NK-92 (cell line): ENCODE measurements around the gene SKAP1.

Experiments used
- DNase-seq: peaks from one replicate; lab custom pipeline; 2025; ENCODE audit not compliant: unreplicated experiment; lab: John Stamatoyannopoulos, UW

The SKAP1 gene

DNA sequence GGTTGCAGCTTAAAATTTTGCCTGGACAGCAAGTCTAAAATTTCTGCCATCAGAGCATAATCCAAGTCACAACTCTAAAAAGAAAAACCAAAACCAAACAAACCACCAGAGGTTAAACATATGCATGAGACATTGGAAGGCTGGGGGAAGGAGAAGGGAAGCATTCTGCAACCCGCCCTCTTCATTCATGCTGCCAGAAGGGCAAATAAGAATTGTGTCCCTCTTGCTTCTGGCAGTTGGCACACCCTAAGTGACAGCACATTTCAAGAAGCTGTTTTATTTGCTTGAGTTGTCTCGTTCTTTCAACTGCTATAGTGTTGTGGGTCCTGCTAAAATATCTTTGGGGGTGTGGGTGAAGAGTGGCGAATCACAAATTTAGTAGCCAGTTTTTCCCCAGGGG, 99.6 kb downstream of the SKAP1 start:
- DNase-seq, result no peak

- no peak for DNase-seq
Measured at GRCh38 chr17:48328457-48328856, 101.6 kb downstream of the SKAP1 start.

DNA sequence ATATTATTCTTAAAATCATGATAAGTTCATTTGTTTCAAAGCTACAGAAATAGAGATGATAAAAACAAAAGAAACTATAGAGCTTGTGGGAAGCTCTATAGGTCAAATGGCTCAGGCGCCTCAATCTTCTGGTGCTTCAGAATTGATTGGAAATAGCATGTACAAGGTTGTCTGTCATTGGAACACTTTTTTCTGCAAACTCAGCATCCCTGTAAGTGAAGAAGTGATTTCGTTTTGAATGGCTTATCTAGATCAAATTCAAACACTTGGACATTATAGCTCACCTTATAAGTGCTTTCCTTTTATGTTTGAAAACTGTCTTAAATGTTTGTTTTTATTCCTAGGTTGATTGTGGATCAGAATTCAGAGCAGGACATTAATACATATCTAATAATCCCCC, 103.7 kb downstream of the SKAP1 start:
- DNase-seq, result no peak

DNA sequence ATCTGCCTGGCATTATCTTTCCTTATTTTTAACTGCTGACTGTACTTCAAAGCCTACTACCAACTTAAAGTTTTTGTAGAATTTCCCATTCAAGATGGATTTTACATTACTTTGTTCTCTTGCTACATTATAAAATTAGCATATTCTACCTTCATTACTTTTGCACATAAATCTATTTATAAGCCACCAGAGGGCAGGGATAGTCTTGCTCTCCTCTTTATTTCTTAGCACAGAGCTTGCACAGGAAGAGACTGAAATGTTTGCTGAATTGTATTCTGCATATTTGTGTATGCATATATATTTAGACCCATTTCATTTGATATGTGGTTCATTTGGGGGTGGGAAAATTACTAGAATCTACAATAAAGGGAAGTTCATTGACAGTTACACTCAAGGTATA, 108.0 kb downstream of the SKAP1 start:
- no peak for DNase-seq

- no peak for DNase-seq
Measured at GRCh38 chr17:48317732-48318131, 112.3 kb downstream of the SKAP1 start.

DNA sequence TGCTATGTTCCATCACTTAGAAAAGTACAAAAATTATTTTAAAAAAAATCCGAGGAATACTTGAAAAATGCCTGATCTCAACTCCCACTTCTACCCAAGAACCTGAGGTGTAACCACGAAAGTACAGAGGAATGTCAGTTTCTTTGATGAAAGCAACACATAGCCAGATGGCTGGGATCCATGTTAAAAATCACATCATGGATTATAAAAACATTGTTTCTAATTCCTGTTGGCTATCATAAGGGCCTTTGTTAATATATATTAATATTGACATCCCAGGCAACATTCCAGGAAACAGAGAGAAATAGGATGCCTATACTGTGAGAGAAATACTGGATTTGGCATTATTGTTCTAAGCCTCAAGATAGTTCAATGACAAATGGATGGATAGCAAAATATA, 115.3 kb downstream of the SKAP1 start:
- no peak for DNase-seq

GRCh38 chr17:48313096-48313755, 116.8 kb downstream of the SKAP1 start:
- no peak for DNase-seq

- DNase-seq, result no peak
Measured at GRCh38 chr17:48311324-48311723, 118.7 kb downstream of the SKAP1 start.

GRCh38 chr17:48310748-48311213, 119.2 kb downstream of the SKAP1 start:
- no peak for DNase-seq

- no peak for DNase-seq
Measured at GRCh38 chr17:48308581-48308980, 121.4 kb downstream of the SKAP1 start.

- no peak for DNase-seq
Measured at GRCh38 chr17:48307814-48308411, 122.1 kb downstream of the SKAP1 start.

GRCh38 chr17:48307255-48307654, 122.8 kb downstream of the SKAP1 start:
- DNase-seq, result no peak

DNA sequence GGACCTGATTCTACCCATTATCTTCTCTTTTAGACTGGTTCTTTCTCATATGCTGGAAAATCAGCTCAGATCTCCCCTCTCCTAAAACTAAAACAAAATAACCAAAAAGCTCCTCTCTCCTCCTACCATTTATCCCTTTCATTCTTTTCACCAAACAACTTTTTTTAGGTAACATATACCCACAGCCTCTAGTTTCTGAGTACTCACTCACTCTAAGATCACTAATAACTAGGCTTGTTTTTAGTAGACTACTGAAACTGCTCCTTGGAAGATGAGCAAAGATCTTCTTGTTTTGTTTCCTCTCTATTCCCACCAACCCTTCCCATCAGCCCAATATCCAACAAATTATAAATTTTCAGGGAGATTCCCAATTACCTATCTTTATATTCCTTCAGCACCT, 129.0 kb downstream of the SKAP1 start:
- DNase-seq, result no peak

GRCh38 chr17:48299760-48300159, 130.3 kb downstream of the SKAP1 start:
- no peak for DNase-seq

DNA sequence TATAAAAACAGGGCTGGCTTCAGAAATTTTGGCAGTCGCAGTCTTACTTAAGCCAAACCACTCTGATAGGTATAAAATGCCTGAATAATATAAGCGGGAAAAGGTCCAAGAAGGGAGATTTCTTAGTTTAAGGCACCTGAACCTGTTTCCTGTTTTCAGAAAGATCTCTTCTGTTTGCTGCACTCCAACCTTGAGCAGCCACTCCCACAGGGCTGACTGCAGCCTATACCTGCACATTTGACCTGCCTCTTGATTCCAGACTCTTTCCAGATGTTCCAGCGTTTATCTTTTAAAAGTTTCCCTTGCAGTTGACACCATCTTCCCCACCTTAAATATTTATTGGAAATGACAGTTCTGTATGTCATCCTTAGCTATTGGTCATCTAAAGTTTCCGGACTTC, 132.2 kb downstream of the SKAP1 start:
- DNase-seq, result no peak

DNA sequence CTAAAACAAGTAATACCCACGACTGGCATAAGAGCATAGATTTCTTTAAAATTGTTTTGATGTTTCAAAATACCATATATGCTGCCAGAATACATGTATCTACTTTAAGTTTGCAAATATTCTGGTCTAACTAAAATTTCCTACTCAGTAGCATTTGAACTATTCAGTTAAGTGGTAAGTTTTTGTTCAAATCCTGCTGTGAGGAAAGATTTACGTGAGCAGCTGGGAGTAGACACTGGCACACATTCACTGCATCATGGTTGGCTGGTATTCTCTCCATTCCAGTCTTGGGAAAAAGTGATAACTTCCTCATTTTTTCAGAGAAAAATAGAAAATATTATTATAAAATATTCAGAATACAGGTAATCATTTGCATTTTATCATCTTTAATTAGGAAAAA, 133.6 kb downstream of the SKAP1 start:
- no peak for DNase-seq

DNA sequence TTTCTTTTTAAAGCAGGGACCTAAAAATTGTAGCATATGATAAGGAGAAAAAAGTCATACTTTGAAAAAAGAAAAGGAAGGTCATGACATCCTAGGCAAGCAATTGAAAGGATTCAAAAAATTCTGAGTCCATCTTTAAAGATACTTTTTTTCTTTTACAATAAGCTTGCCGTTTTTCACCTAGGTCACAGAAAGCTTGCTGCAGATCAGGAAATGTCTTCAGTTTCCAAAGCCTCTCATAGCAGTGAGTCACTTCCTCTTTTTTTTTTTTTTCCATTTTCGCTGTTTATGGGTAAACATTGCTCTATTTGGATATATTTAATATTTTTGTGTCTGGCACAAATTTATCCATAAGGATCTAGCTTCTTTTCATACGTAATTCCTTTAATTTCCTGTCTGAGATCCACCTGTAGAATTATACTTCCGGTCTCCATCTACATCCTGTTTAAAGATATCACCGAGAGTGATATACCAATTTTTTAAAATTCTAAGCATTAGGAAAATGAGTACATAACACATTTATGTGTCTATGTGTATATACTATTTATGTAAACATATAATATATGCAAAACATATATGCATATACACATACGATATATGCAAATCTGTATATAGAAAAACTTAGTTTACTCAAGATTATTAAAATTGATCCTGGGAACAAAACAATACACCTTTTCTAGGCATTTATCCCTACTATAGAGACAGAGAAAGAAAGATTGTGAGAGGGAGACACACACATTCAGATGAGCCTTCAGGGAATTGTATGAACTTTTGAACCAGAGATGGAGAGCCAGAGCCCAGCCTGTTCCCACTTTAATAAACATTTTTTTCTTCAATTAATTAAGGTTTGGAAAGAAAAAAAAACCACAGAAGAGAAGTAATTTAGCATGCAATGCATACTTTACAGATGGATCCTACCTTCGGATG, 134.4 kb downstream of the SKAP1 start:
- DNase-seq, result no peak

DNA sequence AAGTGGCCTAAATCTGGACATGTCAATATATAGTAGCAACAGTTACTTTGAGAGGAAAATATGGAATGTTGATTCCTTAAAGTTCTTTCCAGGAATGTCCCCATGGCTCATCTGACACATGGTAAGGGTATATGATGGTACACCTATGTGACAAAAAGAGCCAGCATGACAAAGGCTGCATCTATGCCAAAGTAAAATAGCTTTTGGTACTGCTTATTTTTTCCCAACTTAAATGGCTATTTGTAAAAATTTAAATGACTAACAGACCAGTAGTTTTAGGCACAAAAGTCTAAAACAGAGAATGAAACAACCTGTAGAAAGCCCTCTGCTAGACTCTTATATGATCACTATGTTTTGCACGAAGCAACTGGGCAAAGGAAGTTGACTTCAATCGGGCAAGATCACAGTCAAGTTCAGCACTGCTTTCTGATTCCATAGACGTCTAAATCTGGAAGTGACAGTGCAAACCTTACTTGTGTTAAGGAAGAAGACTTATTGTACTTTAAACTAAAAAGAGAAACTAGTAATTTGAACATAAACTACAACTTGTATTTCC, 135.1 kb downstream of the SKAP1 start:
- no peak for DNase-seq

DNA sequence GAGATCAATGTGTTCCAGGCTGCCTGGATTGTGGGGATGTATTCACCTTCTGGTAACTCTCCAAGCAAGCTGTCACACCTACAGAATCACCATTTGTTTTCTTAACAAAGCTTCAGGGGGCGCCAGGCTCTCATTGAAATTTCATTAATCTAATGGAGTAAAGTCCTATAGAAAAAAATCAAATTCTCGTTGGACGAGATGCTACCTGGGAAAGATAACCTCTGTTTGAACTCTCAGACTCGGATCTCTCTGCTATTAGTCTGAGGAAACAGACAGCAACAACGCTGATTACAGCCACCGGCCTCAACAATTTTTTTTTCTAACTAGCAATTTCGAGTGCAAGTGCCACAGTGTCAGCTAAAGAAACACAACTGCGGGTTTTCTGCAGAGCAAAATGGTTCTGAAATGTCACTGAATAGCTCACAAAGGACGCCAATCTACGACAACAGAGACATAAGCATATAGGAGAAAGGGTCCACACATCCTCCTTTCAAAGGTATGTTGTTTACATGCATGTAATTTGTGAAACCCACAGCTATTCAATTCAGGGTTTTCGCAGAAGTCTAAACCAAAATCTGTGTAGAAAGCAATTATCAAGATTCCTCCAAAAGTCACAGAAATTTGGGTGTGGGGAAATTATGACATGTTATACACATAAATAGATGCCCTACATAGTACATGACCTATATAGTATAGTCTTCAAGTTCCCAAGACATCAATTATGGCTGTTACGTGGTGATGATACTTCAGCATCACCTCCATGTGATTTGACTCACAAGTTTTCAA, 135.8 kb downstream of the SKAP1 start:
- DNase-seq, result no peak

DNA sequence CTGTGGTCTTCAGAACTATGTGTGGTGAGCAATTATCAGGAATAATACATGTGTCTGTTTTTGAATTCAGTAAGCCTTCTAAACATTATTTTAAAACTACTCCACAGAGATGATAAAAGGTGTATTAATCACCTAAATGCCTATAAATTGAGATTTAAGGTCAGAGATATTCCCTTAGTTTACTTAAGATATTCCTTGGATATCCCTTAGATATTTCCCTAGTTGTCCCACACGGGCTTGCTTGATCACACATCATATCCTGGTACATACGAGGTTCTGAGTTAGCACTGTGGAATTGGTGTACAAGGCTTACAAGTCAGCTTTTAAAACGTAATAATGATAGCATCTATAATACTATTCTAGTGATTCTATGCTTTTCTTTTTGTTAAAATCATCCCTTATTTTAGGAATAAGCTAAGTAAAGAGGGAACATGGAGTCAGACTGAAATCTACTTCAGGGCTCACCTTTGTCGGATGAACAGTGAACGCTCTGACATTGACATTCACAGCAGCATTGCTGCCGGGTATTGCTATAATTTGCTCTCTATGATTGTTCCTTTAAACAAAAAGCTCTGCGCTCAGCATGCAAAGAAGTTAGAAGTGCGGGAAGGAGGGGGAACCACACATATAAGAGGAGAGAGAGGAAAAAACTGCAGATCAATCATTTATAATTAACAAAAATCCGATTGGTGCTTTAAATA, 136.5 kb downstream of the SKAP1 start:
- DNase-seq, result no peak
